NCI-H82 treated with DMSO at 0.1 percent for 48 hours (cell line): ENCODE measurements around the gene SMAD7.

Experiments
- DNase-seq: peaks from one replicate; lab custom pipeline; 2025; ENCODE audit not compliant: unreplicated experiment; lab: John Stamatoyannopoulos, UW

The SMAD7 gene, protein sequence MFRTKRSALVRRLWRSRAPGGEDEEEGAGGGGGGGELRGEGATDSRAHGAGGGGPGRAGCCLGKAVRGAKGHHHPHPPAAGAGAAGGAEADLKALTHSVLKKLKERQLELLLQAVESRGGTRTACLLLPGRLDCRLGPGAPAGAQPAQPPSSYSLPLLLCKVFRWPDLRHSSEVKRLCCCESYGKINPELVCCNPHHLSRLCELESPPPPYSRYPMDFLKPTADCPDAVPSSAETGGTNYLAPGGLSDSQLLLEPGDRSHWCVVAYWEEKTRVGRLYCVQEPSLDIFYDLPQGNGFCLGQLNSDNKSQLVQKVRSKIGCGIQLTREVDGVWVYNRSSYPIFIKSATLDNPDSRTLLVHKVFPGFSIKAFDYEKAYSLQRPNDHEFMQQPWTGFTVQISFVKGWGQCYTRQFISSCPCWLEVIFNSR

DNA sequence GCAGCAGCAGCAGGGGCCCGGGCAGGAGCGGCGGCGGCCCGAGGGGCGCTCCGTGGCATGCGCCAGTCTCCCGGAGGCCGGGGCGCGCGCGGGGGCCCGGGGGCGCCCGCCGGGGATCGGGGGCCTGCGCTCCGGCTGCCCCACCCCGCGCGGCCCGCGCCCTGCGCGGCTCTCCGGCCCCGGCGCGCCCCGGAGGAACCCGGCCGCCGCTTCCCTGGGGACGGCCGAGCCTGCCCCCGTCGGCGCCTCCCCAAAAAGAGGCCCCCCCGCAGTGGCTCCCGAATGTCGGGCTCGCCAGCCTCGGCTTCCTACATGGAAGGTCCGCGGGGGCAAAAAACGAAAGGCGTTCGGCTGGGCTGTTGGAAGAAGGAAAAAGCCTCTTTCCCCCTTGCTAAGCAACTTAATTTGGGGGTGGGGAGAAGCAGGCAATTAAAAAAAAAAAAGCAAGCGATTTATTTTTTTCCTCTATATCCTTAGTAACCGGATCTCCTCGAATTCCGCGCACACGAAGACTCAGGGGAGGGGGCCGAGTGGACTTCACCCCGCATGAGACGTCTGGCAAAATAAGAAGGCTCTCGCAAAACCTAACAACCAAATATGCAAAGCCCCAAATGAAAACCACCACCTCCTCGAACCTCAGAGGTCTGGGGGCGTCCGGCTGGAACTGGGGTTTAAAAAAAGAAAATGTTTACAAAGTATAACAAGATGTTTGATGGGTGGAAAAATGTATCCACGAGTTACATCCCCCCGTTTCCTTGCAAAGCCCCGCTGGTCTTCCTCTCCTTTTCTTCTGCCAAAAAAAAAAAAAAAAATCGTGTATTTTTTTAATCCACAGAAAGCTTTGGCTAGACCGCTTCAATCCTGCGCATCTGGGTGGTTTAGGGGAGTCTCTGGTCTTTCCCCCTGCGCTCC is at the start of gene SMAD7:
Gene SMAD7, minus strand, starts transcription at position 430 of the 912 bp plus-strand sequence. CDS start 541 bp downstream, outside the sequence.
- no peak for DNase-seq

DNA sequence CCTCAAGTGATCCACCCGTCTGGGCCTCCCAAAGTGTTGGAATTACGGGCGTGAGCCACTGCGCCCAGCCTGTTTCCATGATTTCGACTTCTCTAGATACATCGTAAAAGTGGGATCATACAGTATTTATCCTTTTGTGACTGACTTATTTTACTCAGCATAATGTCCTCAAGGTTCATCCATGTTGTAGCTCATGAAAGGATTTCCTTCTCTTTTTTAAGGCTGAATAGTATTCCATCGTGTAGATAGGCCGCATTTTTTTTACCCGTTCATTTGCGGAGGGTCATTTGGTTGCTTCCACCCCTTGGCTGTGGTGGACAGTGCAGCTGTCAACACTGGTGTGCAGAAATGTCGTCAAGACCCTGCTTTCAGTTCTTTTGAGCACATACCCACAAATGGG is 48.8 kb upstream of the SMAD7 start:
- no peak for DNase-seq

DNA sequence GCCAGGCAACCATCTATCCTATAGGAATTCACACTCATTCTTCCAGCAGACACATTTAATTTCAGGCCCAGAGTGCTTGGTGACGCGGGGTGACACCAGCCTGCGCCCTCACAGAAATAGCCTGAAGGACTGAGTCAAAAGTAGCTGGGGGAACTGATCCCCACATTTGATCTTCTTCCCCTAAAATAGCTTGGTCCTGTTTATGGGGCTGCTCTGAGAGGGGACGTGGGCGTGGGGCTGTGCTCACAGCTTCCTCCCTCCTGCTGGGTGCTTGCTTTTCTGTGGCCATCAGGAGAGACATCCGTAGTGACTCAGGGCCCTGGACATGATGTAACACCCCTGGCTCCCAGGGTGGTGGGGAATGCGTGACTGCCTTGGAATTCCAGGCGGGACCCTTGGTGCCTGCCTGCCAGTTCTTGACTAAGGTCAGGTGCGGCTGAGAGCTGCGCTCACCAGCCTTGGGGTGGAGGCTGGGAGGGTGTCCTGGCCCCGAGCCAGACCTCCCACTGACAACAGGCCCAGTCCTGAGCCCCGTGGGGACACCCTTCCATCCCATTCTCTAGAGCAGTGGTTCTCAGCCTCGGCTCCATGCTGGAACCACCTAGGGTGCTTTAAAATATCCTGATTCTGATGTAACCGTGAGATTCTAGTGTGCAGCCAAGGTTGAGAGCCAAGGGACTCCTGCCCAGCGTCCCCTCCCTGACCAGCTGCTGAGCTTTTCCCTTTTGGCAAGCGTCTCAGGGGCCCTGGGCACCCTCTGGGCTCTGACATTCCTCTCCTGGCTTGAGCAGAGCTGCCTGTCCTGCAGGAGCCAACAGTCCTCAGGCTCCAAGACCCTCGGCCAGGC is 47.4 kb upstream of the SMAD7 start:
- no peak for DNase-seq

DNA sequence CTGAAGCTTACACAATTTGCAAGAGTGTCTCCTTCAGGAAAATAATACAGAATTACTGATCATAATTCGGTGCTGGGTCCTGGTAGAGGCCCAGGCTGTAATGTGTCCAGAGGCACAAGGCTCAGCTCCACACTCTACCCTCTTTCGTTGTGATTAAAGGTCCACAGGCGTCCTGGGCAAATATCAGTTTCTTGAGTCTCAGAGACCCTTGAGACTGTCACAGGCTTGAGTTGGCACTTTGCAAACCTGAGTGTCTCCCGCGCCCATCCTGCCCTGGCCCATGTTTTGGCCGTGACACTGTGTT is 46.9 kb upstream of the SMAD7 start:
- no peak for DNase-seq

DNA sequence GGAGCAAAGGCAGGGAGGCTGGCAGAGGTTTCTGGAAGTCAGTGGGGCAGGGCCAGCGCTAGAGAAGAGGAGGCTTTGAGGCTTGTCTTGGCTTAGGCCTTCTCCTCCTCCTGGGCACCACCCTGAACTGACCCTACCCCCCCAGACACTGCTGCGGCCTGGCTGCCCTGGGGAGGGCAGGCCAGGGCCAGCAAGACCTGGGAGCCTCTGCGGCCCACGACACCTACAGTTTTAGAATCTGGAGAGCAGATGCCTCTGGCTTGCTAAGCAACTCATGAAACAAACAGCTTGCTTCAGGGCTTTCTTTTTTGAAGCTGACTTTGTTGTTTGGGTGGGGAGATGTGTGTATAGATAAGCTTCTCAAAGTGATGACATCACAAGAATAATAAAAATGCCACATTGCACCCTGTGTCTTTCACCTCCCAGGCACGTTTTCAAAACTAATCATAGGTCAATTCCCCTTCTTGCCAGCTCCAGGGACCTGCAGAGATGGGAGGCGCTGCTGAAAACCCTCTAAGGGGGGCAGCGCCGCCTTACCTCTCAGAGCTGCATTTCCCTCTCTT is 46.2 kb upstream of the SMAD7 start:
- no peak for DNase-seq

DNA sequence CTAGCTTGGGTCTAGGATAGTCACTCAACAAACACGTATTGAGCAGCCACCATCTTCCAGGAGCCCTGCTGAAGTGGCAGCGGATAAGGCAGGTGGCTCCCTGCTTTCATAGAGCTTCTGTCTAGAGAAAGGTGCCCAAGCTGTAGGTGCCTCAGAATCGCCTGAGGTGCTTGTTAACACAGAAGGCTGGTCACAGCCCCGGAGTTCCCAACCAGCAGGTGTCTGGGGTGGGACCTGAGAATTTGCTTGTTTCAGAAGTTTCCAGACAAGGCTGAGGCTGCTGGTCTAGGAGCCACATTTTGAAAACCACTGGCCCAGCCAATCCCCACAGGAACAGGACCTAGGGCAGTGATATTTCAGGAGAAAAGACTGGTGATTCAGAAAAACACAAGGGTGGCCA is 45.3 kb upstream of the SMAD7 start:
- no peak for DNase-seq

DNA sequence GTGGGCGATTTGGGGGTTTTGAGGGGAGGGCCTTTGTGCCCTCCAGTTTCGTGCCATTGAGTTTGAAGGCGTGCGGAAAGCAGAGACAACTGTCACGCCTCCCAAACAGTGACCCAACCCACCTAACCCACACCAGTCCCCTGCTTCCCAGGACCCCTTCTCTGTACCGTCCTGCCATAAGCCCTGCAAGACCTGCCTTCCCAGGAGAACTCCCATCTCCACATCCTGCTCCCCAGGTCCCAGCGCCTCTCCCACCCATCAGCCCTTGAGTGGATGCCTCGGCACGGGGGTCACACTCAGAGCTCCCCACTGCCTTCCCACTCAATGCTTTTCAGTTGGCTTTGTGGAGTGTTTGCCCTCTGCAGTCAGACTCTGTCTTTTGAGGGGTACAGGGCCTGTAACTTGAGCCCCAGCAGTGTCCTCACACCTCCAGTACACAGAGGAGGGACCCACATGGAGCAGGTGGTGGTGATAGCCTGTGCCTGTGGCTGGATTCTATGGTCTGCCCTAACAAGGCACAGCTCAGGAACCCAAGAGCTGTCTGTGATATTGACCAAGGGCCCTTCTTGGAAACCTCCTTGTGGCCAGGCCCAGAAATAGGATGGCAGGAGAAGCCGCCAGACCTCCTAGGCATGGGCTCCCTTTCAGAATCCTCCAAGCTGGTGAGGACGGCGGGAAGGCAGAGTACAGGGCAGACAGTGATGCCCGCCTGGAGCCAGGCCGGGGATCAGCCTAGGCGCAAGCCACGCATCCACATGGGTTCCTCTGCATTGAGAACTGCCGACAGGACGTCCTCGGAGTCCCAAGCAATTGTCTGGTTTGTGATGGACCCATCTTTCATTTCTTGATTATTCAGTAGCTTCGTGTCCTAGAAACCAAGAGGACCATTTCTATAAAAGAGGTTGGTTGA is 44.4 kb upstream of the SMAD7 start:
- no peak for DNase-seq

DNA sequence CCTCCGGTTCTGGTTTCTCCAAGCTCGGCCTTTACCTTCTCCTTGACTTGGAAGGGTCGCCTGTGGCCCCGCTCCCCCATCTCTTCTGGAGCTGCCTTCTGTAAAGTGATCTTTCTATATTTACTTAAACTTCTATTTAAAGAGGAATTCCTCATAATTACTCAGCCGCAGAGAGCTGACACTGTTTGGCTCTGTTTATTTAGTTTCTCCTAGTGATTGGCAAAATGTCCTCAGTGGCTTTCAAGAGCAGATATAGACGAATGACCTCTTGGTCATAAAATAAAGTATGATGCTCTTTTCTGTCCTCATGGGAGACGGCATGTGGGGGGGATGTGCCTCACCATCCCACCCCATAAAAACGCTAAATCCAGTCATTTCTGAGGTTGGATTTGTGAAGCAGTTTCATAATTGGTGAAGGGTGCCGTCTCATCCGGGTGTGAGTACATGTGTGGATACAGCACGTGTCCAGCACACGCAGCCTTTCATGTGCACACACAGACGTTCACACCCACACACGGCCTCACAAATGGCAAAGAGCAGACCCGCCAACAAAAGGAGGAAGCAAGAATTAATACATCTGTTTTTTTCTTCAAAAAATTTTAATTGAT is 43.4 kb upstream of the SMAD7 start:
- no peak for DNase-seq

DNA sequence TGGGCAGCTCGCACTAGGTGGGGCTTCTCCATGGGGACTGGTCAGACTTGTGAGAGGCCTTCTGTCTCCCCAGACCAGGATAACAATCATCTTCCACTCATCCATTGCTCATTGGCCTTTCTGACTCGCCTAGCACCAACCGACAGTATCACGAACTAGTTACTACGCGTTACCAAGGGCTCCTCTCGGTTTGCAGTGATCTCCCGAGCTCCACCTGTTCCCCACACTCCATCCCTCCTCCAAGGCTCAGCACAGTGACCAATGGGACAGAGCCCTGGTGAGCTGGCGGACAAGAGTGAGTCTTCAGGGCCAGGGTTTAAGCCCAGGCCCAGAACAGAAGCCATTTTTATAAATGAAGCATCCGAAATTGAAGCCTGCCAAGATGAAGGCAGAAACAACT is 42.8 kb upstream of the SMAD7 start:
- no peak for DNase-seq

DNA sequence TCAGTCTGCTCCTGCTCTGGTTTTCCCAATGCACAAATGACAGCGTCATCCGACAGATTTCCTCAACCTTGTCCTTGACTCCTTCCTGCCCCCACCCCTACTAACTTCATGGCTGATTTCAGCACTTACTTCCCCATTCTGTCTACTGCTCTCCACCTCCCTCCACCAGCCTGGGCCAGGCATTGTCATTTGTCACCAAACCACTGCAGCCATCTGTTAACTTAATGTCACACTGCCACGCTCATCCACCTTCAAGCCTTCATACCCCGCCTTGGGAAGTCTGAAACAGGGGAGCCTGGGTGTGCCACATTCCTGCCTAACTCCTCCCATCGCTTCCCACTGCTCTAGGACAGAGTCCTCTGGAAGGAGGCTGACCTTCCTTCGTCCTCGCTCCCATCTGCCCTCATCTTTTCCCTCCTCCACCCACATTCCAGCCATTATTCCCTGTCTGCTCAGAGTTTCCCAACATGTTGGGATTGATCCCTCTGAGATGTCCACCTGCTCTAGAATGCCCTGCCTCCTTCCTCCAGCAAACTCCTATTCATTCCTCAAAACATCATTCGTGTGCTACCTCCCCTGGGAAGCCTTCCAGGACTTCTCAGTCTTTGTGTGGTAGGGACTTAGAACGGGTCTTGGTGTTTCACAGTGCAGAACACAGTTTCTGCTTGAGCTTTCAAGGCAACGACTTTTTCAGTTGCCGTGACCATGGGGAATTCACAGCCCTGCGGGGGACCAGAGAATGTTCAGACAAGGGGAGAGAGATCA is 42.2 kb upstream of the SMAD7 start:
- DNase-seq, result no peak

DNA sequence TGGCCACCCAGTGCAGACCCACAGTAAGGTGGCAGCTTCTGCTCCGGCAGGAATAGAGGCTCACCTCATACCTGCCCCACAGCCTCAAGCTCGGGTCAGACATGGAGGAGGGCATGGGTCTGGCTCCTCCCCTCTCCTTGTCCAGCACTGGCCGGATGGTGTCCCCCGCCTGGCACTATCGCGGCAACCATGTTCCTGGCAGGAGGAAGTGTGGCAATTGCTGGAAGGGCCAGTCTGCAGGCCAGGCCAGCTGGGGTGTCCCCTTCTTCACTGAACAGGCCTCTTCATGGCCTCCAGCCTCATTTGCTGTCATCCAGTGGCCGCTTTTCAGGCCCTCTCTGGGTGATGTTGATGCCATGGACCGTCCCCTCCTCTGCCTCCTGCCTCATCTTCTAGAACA is 41.4 kb upstream of the SMAD7 start:
- no peak for DNase-seq

DNA sequence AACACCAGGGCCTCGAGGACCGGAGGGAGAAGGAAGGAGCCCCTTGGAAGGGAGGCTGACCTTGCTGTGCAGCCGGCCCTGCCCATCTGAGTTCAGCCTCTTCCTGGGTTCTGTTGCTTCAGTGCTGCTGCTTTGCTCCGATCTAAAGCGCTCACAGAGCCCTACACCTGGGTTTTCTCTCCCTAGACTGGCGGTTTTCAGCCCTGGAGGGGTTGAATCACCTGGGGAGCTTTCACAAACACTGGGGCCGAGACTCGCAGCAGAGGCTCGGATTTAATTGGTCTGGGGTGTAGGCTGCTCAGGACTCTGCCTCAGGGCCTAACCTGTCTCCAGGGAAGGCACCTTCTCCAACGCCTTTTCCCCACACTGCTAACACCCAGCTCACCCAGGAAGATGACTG is 40.9 kb upstream of the SMAD7 start:
- DNase-seq, result no peak

DNA sequence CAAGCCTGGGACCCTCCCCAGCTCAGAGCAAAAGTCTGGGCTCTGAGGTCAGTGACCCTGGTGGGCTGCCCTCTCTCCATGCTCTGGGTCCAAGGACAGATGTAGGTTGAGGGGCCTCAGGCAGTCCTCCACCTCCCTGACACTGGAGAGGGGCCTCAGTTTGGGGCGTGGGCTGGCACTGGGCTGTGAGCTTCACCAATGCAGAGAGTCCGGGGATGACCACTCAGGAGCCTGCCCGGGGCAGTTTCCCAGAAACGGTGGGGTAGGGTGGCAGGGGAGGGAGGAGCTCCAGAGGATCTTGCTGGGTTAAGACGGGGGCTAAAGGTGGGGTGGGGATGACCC is 40.5 kb upstream of the SMAD7 start:
- no peak for DNase-seq

DNA sequence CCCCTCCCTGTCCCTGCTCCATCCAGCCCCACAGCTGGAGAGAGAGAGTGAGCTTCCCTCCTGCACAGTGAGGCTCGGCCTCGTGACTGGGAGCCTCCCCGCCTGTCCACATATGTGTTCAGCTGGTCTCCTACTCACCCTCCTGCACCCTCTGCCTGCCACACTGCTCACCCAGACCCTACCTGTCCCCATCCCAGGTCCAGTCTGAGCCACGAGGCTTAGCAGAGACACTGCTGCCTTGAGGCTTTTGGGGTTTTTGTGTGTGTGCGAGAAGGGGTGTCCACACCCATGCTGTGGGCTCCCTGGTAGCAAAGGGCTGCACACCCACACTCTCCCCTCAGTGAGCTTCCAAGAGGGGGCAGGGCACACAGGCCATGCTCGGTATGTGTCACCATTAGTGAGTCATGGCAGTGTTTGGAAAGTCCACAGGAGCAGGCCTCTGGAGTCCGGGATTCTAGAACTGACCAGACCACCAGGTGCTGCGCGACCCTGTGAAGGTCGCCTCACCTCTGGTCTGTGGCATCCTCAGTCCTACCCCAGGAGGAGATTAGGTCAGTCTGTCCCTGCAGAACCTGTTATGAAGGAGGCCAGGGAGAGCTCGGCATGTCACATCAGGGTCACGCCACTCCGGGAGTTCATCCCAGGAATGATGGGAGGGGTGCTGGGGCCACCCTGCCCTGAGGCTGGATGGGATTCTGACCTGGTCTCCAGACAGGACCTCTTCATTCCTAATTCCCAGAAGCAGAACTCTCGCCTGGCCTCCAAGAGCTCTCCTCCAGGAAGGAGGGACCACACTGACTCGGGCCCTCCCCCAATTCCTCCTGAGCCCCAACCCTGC is 39.9 kb upstream of the SMAD7 start:
- DNase-seq, result no peak

DNA sequence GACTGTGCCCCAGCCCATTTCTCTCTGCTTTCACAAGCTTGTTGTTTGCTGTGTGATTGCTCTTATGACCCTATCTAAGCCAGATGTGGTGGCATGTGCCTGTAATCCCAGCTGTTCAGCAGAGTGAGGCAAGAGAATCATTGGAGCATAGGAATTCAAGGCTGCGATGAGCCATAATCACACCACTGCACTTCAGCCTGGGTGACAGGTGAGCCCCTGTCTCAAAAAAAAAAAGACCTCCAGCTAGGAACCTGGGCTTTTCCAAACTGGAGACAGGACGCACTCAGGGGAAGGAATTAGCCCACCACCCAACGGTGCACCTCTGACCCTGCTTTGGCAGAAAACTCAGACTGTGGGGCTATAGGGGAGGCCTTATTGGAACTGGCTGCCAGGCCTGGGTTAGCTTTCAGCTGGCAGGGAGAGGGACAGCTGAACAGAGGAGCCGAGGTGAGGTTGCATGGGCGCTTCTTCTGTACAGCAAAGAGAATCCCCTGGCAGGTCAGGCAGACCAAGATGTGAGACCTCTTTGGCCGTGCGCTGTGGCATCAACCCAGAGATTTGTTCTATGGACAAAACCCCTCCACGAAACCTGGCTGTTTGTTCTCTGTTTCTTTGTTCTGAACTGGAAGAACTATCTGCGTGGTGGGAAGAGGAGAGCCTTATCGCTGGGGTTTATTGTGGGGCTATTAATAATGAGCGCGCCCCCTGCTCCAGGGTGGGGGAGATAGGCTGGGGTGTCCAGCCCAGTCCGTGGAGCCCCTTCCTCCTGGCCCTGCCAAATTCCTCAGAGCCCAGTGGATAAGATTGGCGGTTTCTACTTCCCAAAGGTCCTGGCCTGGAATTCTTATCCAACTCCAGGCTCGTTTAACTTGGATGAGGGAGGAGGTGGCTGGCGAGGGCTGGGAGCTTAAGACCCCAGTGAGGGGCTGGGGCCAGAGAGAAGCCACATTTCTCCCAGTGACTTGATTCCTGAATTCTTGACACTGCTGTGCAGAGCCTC is 38.8 kb upstream of the SMAD7 start:
- no peak for DNase-seq

DNA sequence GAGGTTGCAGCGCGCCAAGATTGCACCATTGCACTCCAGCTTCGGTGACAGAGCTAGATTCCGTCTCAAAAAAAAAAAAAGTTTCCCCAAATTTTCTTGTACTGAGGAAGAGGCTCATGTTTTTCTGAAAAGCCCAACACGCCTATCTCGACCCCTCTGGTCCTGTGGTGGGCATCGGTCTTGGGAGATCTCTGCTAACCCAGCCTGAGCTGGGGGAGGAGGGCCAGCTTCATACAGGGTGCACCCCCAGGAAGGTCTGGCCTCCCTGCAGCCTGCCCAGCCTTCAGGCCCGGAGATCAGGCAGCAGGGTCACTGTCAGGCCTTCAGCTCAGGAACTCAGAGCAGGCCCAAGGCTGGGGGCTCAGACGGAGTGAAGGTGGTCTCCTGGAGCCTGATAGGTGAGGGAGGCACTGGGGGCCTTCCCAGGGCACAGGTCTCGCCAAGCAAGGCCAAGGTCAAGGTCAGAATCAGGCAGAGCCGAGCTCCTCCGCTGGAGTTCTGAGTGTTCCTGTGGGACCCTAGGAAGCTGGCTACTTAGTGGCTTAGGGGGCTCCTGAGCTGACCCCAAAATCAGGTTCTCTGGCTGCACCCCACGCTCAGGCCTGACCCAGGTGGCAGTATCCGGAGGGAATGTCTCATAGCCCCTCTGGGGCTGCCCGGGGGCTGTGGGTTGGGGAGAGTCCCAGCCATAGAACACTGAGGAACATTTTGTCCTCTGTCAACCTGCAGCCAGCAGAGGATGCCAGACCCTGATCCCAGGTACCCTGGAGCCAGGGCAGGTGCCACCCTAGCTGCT is 37.9 kb upstream of the SMAD7 start:
- no peak for DNase-seq
